CD4-positive, alpha-beta T cell treated with Interleukin-4 for 4 hours (primary cell): ENCODE measurements around the gene ALB.

Source experiments
- DNase-seq: peaks from one replicate; pipeline ENCODE4 v3.0.0-alpha.2; 2020

The ALB gene

GRCh38 chr4:73409012-73409862 lies 5.2 kb downstream of the ALB start:
- no peak for DNase-seq

GRCh38 chr4:73409978-73410548 lies 6.0 kb downstream of the ALB start:
- no peak for DNase-seq

- no peak for DNase-seq
These were observed 7.0 kb downstream of the ALB start for GRCh38 chr4:73410916-73411730.

- DNase-seq = no peak
These were observed 7.8 kb downstream of the ALB start for GRCh38 chr4:73411731-73412414.

- DNase-seq = no peak
These were observed 9.2 kb downstream of the ALB start for GRCh38 chr4:73413294-73413755.

- DNase-seq = no peak
These were observed 10.8 kb downstream of the ALB start for GRCh38 chr4:73414936-73415271.

GRCh38 chr4:73415807-73416238 lies 11.7 kb downstream of the ALB start:
- no peak for DNase-seq

- DNase-seq = no peak
These were observed 12.5 kb downstream of the ALB start for GRCh38 chr4:73416423-73417087.

- DNase-seq = no peak
These were observed 13.3 kb downstream of the ALB start for GRCh38 chr4:73417342-73417741.

GRCh38 chr4:73417973-73418372 lies 13.9 kb downstream of the ALB start:
- DNase-seq = no peak

- no peak for DNase-seq
These were observed 14.6 kb downstream of the ALB start for GRCh38 chr4:73418677-73419076.

GRCh38 chr4:73419106-73420038 lies 15.3 kb downstream of the ALB start:
- no peak for DNase-seq

- no peak for DNase-seq
These were observed 16.5 kb downstream of the ALB start for GRCh38 chr4:73420615-73421014.

GRCh38 chr4:73421708-73422457 lies 17.8 kb downstream of the ALB start:
- DNase-seq = no peak

GRCh38 chr4:73422458-73422752 lies 18.3 kb downstream of the ALB start:
- no peak for DNase-seq

- no peak for DNase-seq
These were observed 19.1 kb downstream of the ALB start for GRCh38 chr4:73423184-73423583.

GRCh38 chr4:73426666-73427065 lies 22.6 kb downstream of the ALB start:
- DNase-seq = no peak

GRCh38 chr4:73429118-73429517 lies 25.0 kb downstream of the ALB start:
- no peak for DNase-seq

- DNase-seq = no peak
These were observed 25.9 kb downstream of the ALB start for GRCh38 chr4:73429826-73430587.

- no peak for DNase-seq
These were observed 27.7 kb downstream of the ALB start for GRCh38 chr4:73431813-73432168.
